Trophoblast cell (in vitro differentiated cells and primary cell): ENCODE results near the gene ZC2HC1C.
A peak's percentile ranks its signal among the peaks of the same experiment; 100 is the strongest.

ENCODE experiments used
- DNase-seq, 2 donors: peaks; one replicate each; pipeline ENCODE4 v3.0.0-alpha.2; 2016
- H2AFZ ChIP-seq: 2 replicates; pipeline ENCODE4 v1.6.1; 2013; ENCODE audit warnings: low read length, moderate library complexity, mild to moderate bottlenecking; ENCODE audit not compliant: insufficient read depth, poor library complexity
- H2AK5ac ChIP-seq: 2 replicates; pipeline ENCODE4 v1.6.1; 2013; ENCODE audit warnings: mild to moderate bottlenecking, low read length
- H2BK120ac ChIP-seq: 2 replicates; pipeline ENCODE4 v1.6.1; 2013; ENCODE audit warnings: low read length, mild to moderate bottlenecking, moderate library complexity; ENCODE audit not compliant: insufficient read depth, poor library complexity
- H2BK12ac ChIP-seq: 2 replicates; pipeline ENCODE4 v1.6.1; 2013; ENCODE audit warnings: mild to moderate bottlenecking, low read length, moderate library complexity
- H2BK5ac ChIP-seq: 2 replicates; pipeline ENCODE4 v1.6.1; 2013; ENCODE audit warnings: low read length, low read depth, moderate library complexity, mild to moderate bottlenecking; ENCODE audit not compliant: poor library complexity
- H3K14ac ChIP-seq: 2 replicates; pipeline ENCODE4 v1.6.1; 2013; ENCODE audit warnings: mild to moderate bottlenecking, low read length
- H3K18ac ChIP-seq: 2 replicates; pipeline ENCODE4 v1.6.1; 2013; ENCODE audit warnings: mild to moderate bottlenecking, low read length
- H3K23ac ChIP-seq: 2 replicates; pipeline ENCODE4 v1.6.1; 2013; ENCODE audit warnings: low read length
- H3K27ac ChIP-seq: 2 replicates; pipeline ENCODE4 v1.5.1; 2013; ENCODE audit warnings: low read depth, mild to moderate bottlenecking, inconsistent platforms, low read length, moderate library complexity
- H3K27me3 ChIP-seq: 2 replicates; pipeline ENCODE4 v1.6.1; 2013; ENCODE audit warnings: inconsistent platforms, mild to moderate bottlenecking, low read length, moderate library complexity; ENCODE audit not compliant: insufficient read depth
- H3K36me3 ChIP-seq, 2 experiments: 1 replicate in 1 of 2; 2 replicates in 1 of 2; pipeline ENCODE4 v1.6.1; 2013; ENCODE audit warnings: low read length in 2 of 2, mild to moderate bottlenecking in 2 of 2, moderate library complexity in 1 of 2; ENCODE audit not compliant: insufficient read depth in 2 of 2, control insufficient read depth in 1 of 2
- H3K4ac ChIP-seq: 2 replicates; pipeline ENCODE4 v1.6.1; 2013; ENCODE audit warnings: low read depth, mild to moderate bottlenecking, low read length, moderate library complexity
- H3K4me1 ChIP-seq, 2 experiments: 1 replicate in 1 of 2; 2 replicates in 1 of 2; pipeline ENCODE4 v1.6.1; 2013; ENCODE audit warnings: low read length in 2 of 2, mild to moderate bottlenecking in 2 of 2, moderate library complexity in 1 of 2; ENCODE audit not compliant: insufficient read depth in 2 of 2, control insufficient read depth in 1 of 2
- H3K4me2 ChIP-seq: 2 replicates; pipeline ENCODE4 v1.6.1; 2013; ENCODE audit warnings: inconsistent platforms, mild to moderate bottlenecking, low read length, moderate library complexity
- H3K4me3 ChIP-seq: 2 replicates; pipeline ENCODE4 v1.5.1; 2013; ENCODE audit warnings: mild to moderate bottlenecking, low read depth, low read length, inconsistent platforms
- H3K79me1 ChIP-seq: one replicate; pipeline ENCODE4 v1.6.1; 2013; ENCODE audit warnings: low read length
- H3K79me2 ChIP-seq: 2 replicates; pipeline ENCODE4 v1.6.1; 2013; ENCODE audit warnings: low read length, mild to moderate bottlenecking; ENCODE audit not compliant: control insufficient read depth, insufficient read depth, poor library complexity
- H3K9ac ChIP-seq: 2 replicates; pipeline ENCODE4 v1.6.1; 2013; ENCODE audit warnings: mild to moderate bottlenecking, low read length
- H3K9me3 ChIP-seq: 2 replicates; pipeline ENCODE4 v1.6.1; 2013; ENCODE audit warnings: low read depth, mild to moderate bottlenecking, control low read depth, inconsistent platforms, low read length; ENCODE audit not compliant: insufficient read depth
- H4K12ac ChIP-seq: 2 replicates; pipeline ENCODE4 v1.6.1; 2013; ENCODE audit warnings: low read depth, mild to moderate bottlenecking, low read length, moderate library complexity
- H4K8ac ChIP-seq: 2 replicates; pipeline ENCODE4 v1.6.1; 2013; ENCODE audit warnings: low read depth, mild to moderate bottlenecking, low read length, moderate library complexity
- H4K91ac ChIP-seq: one replicate; pipeline ENCODE4 v1.6.1; 2013; ENCODE audit warnings: low read depth, mild to moderate bottlenecking, low read length, moderate library complexity
- WGBS: extraction: QIAGEN DNeasy Blood & Tissue Kit; methylation state at CpG from one replicate; pipeline ENCODE4 v1.1.7; 2013; ENCODE audit warnings: missing lambda C conversion rate; ENCODE audit not compliant: insufficient read length, insufficient coverage; ENCODE audit errors: extremely low coverage; 5-methylcytosine and 5-hydroxymethylcytosine counted together

Gene ZC2HC1C

GRCh38 chr14:75044752-75045151 lies 24.7 kb upstream of the ZC2HC1C start:
- H3K79me1 ChIP-seq: no peaks in the 10 kb centered on the region
- no peak overlapping the region for H3K4me2 ChIP-seq
- no peaks in the 10 kb centered on the region for H3K9me3 ChIP-seq
- H3K9ac ChIP-seq: no peak overlapping the region
- H2AK5ac ChIP-seq: no peak overlapping the region
- no CpG with 5 or more reads among the region's 8 CpGs for WGBS
- H2BK5ac ChIP-seq: no peak overlapping the region
- no peak overlapping the region for H3K14ac ChIP-seq
- H3K18ac ChIP-seq: no peak overlapping the region
- no peaks in the 10 kb centered on the region for H3K79me2 ChIP-seq
- H3K27me3 ChIP-seq: no peaks in the 10 kb centered on the region
- H4K8ac ChIP-seq: no peak overlapping the region
- H2AFZ ChIP-seq: no peak overlapping the region
- H3K4ac ChIP-seq: no peak overlapping the region
- H3K4me3 ChIP-seq: no peak overlapping the region
- H3K4me1 ChIP-seq: peaks cover 4% of the 10 kb centered on the region in 2 experiments
- no peak overlapping the region for H2BK120ac ChIP-seq
- H2BK12ac ChIP-seq: no peak overlapping the region
- H3K27ac ChIP-seq: no peak overlapping the region
- H4K12ac ChIP-seq: no peak overlapping the region
- no peak overlapping the region for H4K91ac ChIP-seq
- no peak for DNase-seq
- no peak overlapping the region for H3K23ac ChIP-seq
- peaks cover 2% of the 10 kb centered on the region in 2 experiments for H3K36me3 ChIP-seq

- Histone ChIP-seq H3K79me2 (peaks cover 5% of the 10 kb centered on the region), H3K4me1 (peaks cover 3 to 6% of the 10 kb centered on the region in 2 experiments), H3K18ac (no peak overlapping the region), H4K8ac (no peak overlapping the region), H4K91ac (no peak overlapping the region), H2AK5ac (no peak overlapping the region), H3K27ac (no peak overlapping the region), H3K9me3 (no peaks in the 10 kb centered on the region), H2BK12ac (no peak overlapping the region), H2BK5ac (no peak overlapping the region), H3K27me3 (no peaks in the 10 kb centered on the region), H3K4me2 (no peak overlapping the region), H2BK120ac (no peak overlapping the region), H4K12ac (no peak overlapping the region), H3K79me1 (peaks cover 6% of the 10 kb centered on the region), H2AFZ (no peak overlapping the region), H3K36me3 (peaks cover 0 to 2% of the 10 kb centered on the region in 2 experiments), H3K23ac (no peak overlapping the region), H3K14ac (no peak overlapping the region), H3K4me3 (no peak overlapping the region), H3K9ac (no peak overlapping the region), H3K4ac (no peak overlapping the region)
- WGBS: no CpG with 5 or more reads among the region's 5 CpGs
- DNase-seq: peak; percentile 37 to 76
Measured at GRCh38 chr14:75046275-75046674, 23.2 kb upstream of the ZC2HC1C start.

DNA sequence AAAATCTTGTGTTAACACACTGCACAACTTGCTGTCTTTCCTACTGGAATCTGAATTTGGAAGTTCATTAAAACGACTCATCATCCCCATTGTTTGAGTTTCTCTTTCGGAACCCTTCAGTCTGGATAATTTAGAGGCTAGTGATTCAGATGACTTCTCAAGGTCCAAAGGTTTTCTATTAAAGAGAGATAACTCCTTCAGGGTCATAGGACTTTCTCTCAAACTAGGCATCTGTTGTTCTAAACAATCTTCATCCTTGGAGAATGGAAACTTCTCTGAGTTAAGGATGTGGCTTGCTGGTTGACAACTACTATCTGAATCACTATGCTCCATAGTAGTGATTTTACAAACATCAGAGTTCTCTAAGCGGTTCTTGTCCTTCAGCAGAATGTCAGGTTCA lies 22.5 kb upstream of the ZC2HC1C start:
- H4K91ac ChIP-seq: no peak overlapping the region
- no peak overlapping the region for H3K27ac ChIP-seq
- no peak overlapping the region for H3K9ac ChIP-seq
- H2AFZ ChIP-seq: no peak overlapping the region
- H3K36me3 ChIP-seq: peaks cover 0 to 2% of the 10 kb centered on the region in 2 experiments
- no peak overlapping the region for H4K12ac ChIP-seq
- H2BK12ac ChIP-seq: no peak overlapping the region
- H3K79me1 ChIP-seq: peaks cover 6% of the 10 kb centered on the region
- no peak overlapping the region for H3K4me3 ChIP-seq
- no peaks in the 10 kb centered on the region for H3K27me3 ChIP-seq
- H4K8ac ChIP-seq: no peak overlapping the region
- no peak overlapping the region for H3K4me2 ChIP-seq
- H2BK5ac ChIP-seq: no peak overlapping the region
- peak in 1 of 2 donors; percentile 9 for DNase-seq
- no peak overlapping the region for H3K23ac ChIP-seq
- H3K79me2 ChIP-seq: peaks cover 5% of the 10 kb centered on the region
- no peak overlapping the region for H2AK5ac ChIP-seq
- H3K4me1 ChIP-seq: peaks cover 2 to 3% of the 10 kb centered on the region in 2 experiments
- no peak overlapping the region for H3K4ac ChIP-seq
- no peaks in the 10 kb centered on the region for H3K9me3 ChIP-seq
- H2BK120ac ChIP-seq: no peak overlapping the region
- WGBS: no CpG with 5 or more reads among the region's 3 CpGs
- no peak overlapping the region for H3K14ac ChIP-seq
- H3K18ac ChIP-seq: no peak overlapping the region

- Histone ChIP-seq H4K12ac (no peak overlapping the region), H2AK5ac (no peak overlapping the region), H3K4ac (no peak overlapping the region), H3K4me1 (peaks cover 0 to 3% of the 10 kb centered on the region in 2 experiments), H4K8ac (no peak overlapping the region), H3K23ac (no peak overlapping the region), H3K27ac (no peak overlapping the region), H3K9me3 (no peaks in the 10 kb centered on the region), H2BK12ac (no peak overlapping the region), H3K79me2 (peaks cover 5% of the 10 kb centered on the region), H4K91ac (no peak overlapping the region), H3K9ac (no peak overlapping the region), H3K18ac (no peak overlapping the region), H3K14ac (no peak overlapping the region), H3K4me3 (no peak overlapping the region), H3K79me1 (peaks cover 6% of the 10 kb centered on the region), H2BK5ac (no peak overlapping the region), H3K27me3 (no peaks in the 10 kb centered on the region), H2BK120ac (no peak overlapping the region), H2AFZ (no peak overlapping the region), H3K36me3 (peaks cover 0 to 2% of the 10 kb centered on the region in 2 experiments), H3K4me2 (no peak overlapping the region)
- peak in 1 of 2 donors; percentile 68 for DNase-seq
- WGBS: no CpG with 5 or more reads among the region's 4 CpGs
Measured at GRCh38 chr14:75047506-75047905, 21.9 kb upstream of the ZC2HC1C start.
